Activated CD4-positive, alpha-beta T cell treated with anti-CD3 and anti-CD28 coated beads, Interleukin-2, amount 50 U/mL, for 1 hour (primary cell): ENCODE results near the gene TBC1D21.
"Not testable (repeated sequence)": the region's sequence is repeated elsewhere in the genome, so short reads cannot be mapped to it uniquely, and the experiment has no call there.

ENCODE experiments used
- DNase-seq: peaks from one replicate; pipeline ENCODE4 v3.0.0-alpha.2; 2020

Gene TBC1D21

DNA sequence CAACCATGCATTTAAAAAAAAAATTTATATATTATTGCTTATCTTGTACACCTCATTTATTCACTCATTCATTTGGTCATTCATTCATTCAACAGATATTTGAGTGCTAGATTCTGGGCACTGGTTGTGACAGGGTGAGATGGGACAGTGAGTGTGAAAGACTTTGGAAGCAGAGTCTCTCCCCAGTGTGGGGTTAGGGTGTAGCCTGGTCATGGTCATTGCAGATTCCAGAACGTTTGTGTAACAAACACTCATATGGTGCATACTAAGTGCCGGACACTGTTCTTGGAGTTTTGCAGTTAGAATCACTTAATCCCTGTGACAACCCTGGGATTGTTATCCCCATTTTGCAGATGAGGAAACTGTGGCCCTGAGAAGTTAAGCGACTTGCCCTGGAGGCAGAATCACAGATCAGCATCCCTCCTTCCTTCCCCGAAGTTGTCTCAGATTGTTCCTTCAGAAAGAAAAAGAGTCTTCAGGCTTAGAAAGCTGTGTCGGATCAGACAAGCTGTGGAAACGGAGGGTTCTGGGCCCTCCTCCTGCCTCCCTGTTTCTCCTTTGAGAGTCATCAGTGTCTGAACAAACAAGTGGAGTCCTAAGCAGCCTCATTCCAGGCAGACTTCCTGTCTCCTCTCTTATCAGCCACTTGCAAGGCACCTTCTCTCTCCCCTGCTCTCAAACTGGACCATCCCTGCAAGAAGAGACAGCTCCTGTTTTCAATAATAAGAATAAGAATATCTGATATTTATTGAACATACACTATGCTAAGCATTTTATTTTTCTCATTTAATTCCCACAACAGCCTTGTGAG, 59.2 kb downstream of the TBC1D21 start:
- DNase-seq = no peak

DNA sequence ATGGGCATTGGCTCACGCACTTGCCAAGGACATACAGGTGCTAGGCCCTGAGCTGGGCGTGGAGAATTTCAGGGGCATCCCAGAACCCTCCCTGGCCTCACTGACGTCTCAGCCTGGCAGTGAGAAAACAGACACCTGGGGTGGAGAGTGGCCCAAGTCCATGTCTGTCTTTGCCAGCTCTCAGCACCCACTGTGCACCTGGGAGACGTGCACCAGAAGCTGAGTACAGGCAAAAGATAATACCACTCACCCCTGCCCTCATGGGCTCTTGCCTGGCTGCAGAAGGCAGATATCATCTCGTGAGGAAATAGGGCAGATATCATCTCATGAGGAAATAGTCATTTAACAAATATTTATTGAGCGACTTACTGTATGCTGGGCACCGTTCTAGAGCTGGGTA, 60.9 kb downstream of the TBC1D21 start:
- DNase-seq = no peak

DNA sequence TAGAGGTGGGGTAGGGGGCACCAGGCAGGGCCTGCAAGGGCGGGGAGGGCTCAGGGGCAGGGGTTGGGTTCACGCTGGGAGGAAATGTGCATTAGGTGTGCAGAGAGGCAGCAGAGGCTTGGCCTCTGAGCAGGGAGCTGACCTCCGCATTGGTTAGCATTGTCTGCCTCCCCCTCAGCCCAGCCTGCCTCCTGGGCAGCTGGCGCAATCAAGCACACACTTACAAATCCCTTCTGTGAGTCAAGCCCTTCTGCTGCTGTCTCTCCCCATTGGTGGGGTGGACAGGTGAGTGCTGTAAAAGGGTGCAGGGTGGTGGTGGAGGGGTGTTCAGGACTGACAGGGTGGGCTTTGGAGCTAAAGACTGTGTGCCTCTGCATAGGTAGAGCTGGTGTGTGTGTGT, 62.2 kb downstream of the TBC1D21 start:
- DNase-seq = no peak

DNA sequence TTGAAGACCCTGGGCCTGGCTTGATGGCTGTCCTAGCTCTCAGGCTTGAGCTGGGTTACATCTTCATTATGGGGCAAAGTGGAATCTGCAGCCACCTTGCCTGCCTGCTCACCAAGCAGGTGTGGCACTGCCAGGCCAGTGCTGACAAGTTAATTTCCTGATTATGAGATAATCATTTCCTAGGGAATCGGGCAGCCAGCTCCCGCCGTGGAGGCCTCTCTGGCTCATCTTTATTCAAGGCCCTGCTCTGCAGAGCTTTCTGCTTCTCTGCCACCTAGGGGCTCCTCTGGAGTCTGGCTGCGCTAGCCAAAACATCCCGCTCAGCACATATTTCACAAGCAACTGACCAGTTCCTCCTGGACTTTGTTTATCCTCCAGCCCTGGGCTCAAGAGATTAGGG, 62.8 kb downstream of the TBC1D21 start:
- no peak for DNase-seq

DNA sequence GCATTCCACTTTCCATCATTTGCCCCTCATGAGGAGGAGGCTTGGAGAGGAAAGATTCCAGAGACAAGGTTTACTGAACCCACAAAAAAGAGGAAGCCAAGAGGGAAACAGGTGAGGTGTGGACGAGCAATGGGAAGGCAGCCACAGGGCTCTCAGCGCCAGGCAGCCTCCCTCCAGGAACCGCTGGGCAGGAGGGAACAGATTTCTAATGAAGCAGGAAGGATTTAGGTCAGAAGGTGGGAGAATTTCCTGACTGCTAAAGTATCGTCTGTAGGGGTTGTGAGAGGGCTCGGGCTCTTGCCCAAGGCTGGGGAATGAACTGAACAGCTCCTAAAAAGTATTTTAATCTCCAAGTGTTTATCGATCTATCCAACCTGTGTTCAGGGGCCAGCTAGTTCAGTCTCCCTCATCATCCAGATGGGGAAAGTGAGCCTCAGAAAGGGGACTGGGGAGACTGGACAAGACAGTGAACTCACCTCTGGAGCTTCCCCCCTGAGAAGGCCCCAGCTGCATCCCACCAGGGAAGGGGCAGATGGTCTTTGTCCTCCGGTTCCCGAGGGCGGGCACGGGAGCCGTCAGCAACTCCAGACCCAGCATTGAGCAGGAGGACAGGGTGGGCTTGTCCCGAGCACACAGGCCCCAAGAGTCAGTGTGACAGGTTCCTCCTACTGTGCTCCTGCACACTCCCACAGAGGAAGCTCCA, 63.4 kb downstream of the TBC1D21 start:
- DNase-seq = no peak

DNA sequence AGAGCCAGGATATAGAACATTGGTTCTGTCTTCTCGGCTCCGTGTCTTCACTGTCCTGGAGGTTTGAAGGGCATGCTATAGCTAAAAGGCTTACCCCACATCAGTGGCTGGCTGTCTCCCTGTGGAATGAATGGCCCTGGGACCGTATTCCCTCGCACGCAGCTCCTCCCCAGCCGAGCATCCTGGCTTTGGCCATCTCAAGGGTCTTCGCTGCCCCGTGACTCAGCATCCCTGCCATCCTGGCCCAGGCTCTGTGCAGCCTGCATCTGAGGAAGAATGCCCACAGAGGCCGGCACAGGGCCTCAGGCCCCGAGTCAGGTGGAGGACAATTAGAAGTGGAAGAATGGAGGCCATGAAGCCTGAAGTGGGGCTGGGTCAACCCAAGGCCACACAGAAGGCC, 63.9 kb downstream of the TBC1D21 start:
- DNase-seq = no peak

DNA sequence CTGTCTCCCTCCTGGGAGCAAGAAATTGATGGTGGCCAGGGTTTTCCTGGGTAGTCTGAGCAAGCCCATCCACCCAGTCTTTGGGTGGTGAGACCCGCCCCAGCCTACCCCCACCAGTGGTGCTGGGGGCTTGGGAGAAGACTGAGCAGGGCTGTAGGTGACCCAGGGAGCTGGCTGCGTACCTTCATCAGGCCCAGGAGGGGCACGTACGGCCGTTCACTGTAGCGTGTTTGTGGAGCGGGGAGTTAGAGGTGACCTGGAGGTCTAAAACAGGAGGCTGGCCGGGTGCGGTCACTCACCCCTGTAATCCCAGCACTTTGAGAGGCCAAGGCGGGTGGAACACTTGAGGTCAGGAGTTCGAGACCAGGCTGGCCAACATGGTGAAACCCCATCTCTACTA, 64.4 kb downstream of the TBC1D21 start:
- no peak for DNase-seq

DNA sequence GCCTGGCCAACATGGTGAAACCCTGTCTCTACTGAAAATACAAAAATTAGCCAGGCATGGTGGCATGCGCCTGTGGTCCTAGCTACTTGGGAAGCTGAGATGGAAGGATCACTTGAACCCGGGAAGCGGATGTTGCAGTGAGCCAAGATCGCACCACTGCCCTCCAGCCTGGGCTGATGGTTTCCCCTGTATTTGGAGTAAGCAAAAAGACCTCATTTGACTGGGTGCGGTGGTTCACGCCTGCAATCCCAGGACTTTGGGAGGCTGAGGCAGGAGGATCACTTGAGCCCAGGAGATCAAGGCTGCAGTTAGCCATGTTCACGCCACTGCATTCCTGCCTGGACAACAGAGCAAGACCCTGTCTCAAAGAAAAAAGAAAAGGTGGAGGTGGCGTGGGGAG, 65.2 kb downstream of the TBC1D21 start:
- not testable (repeated sequence) for DNase-seq
